Psoas muscle (tissue), 8 donors: ENCODE data around the gene SMAD7. TPM values are rescaled to one million over a fixed set of nuclear protein-coding genes. Genes with fewer than 3 reads are reported as not detected.

Experiments used
- ATAC-seq, 4 donors: fragments of 200-7000 bp; cut with Tn5 transposase; one replicate each; pipeline ENCODE4 v1.9.1; 2020; ENCODE audit warnings: moderate library complexity in 3 of 4, mild to moderate bottlenecking in 2 of 4
- DNase-seq, 2 donors: peaks; one replicate each; pipeline ENCODE4 v3.0.0-alpha.2; 2020
- H3K27ac ChIP-seq: fragments of 200-600 bp; one replicate; pipeline ENCODE4 v1.8.0; 2022
- H3K27me3 ChIP-seq, 3 donors: fragments of 200-600 bp in 1 of 3; one replicate each; pipeline versions ENCODE4 v1.6.1 to v1.8.0; 2013 to 2022; ENCODE audit warnings: low read length in 2 of 3, mild to moderate bottlenecking in 2 of 3, moderate library complexity in 1 of 3; ENCODE audit not compliant: insufficient read depth in 3 of 3
- H3K36me3 ChIP-seq, 2 donors: fragments of 200-600 bp in 1 of 2; one replicate each; pipeline versions ENCODE4 v1.6.1 to v1.8.0; 2013 to 2022; ENCODE audit warnings: low read depth in 1 of 2, mild to moderate bottlenecking in 1 of 2, moderate library complexity in 1 of 2; ENCODE audit not compliant: insufficient read depth in 1 of 2
- H3K4me1 ChIP-seq: fragments of 200-600 bp; one replicate; pipeline ENCODE4 v1.8.0; 2022
- H3K4me3 ChIP-seq: fragments of 200-600 bp; one replicate; pipeline ENCODE4 v1.8.0; 2022; ENCODE audit warnings: mild to moderate bottlenecking
- H3K9me3 ChIP-seq: fragments of 200-600 bp; one replicate; pipeline ENCODE4 v1.8.0; 2022
- CTCF ChIP-seq: fragments of 200-600 bp; IDR thresholded peaks from one replicate; pipeline ENCODE4 v1.8.0; 2022; ENCODE audit warnings: antibody characterized with exemption
- WGBS, 3 donors: extraction: QIAGEN DNeasy Blood & Tissue Kit; methylation state at CpG; one replicate each; pipeline versions ENCODE4 v1.1.6 to v1.1.7; 2013; 5-methylcytosine and 5-hydroxymethylcytosine counted together
- intact Hi-C, 2 donors: fragments of 100-400 bp; cut with DNase I; formaldehyde crosslinking; loops; one replicate each; pipeline versions ENCODE4 v1.11.0 to v1.14.2; 2022
- polyA plus RNA-seq, 3 donors: library from polyadenylated mRNA; stranded (reverse); fragments of 200-250 nt; gene quantifications; one replicate each; pipeline ENCODE4 v1.2.3, GENCODE V29; 2013
- total RNA-seq, 4 donors: library from RNA; stranded (reverse); fragmentation: NEBNext Ultra II Directional in 2 of 4; extraction: Animal tissue kit (Norgen Biotek cat#: 25700) in 2 of 4; gene quantifications; one replicate each; pipeline versions ENCODE4 v1.2.1 to v1.2.4, GENCODE V29; 2021 to 2023
- donor health status: healthy with polysubstance abuse.
- donor health status: DM: no; HTN: no; CAD: no; lungs with moderate emphysema.
- donor health status: Bipolar disorder and iron deficiency.
- donor health status: healthy.
- donor health status: DM: yes; HTN: yes; CAD: no.
- donor health status: DM: no; HTN: no; CAD: no.
- donor health status: DM: no; HTN: no; CAD: no.
- donor health status: DM: yes; HTN: yes; CAD: no.

Gene SMAD7
- total and polyA plus RNA-seq, 7 donors, result 5.4 to 14.7 (median 8.4) TPM

- no peak for ATAC-seq
- Histone ChIP-seq H3K4me3 (no peak overlapping the region), H3K4me1 (peaks cover 88% of the 10 kb centered on the region), H3K9me3 (no peaks in the 10 kb centered on the region), H3K36me3 (peaks cover 0 to 12% of the 10 kb centered on the region in 2 donors), H3K27ac (peak overlapping the region; percentile 43), H3K27me3 (no peaks in the 10 kb centered on the region)
- WGBS, 3 donors, result 71 to 85% (median 78%) methylated on average over 6 of the region's 6 CpGs
- TF ChIP-seq CTCF, result no peak
- DNase-seq, result no peak
- intact Hi-C loops, result loop anchor here in 1 of 2 donors (5.0 kb wide), 1 partner anchor 156 kb away; no protein-coding TSS in a partner anchor
These were observed 12.7 kb downstream of the SMAD7 start for GRCh38 chr18:48937869-48938750.

- 48 to 50% (median 49%) methylated on average over 9 of the region's 9 CpGs for WGBS, 3 donors
- H3K36me3 ChIP-seq, result no peaks in the 10 kb centered on the region
- no peak for TF ChIP-seq CTCF
- H3K4me3 ChIP-seq, result peak overlapping the region; percentile 22
- no peaks in the 10 kb centered on the region for H3K27me3 ChIP-seq
- ATAC-seq (no peak), DNase-seq (peak in 1 of 2 donors; percentile 58)
- peaks cover 86% of the 10 kb centered on the region for H3K4me1 ChIP-seq
- intact Hi-C loops, result loop anchor here in 1 of 2 donors (1.0 to 5.0 kb wide), 2 partner anchors 40 to 153 kb away; no protein-coding TSS in a partner anchor
- peak overlapping the region; percentile 75 for H3K27ac ChIP-seq
- H3K9me3 ChIP-seq, result no peaks in the 10 kb centered on the region
These were observed 15.4 kb downstream of the SMAD7 start for GRCh38 chr18:48935433-48935774.

- peak overlapping the region; percentile 75 for H3K27ac ChIP-seq
- peak; percentile 83 to 94 for DNase-seq
- ATAC-seq, result peak; percentile 92 to 94 (median 93)
- peaks cover 86% of the 10 kb centered on the region for H3K4me1 ChIP-seq
- 19 to 30% (median 23%) methylated on average over 14 of the region's 14 CpGs for WGBS, 3 donors
- H3K27me3 ChIP-seq, result no peaks in the 10 kb centered on the region
- H3K4me3 ChIP-seq, result peak overlapping the region; percentile 22
- intact Hi-C loops, result loop anchor here (1.0 to 5.0 kb wide), 3 partner anchors 40 to 153 kb away; no protein-coding TSS in a partner anchor
- no peaks in the 10 kb centered on the region for H3K36me3 ChIP-seq
- no peaks in the 10 kb centered on the region for H3K9me3 ChIP-seq
- no peak for TF ChIP-seq CTCF
These were observed 15.9 kb downstream of the SMAD7 start for GRCh38 chr18:48934723-48935432.

- no peak for TF ChIP-seq CTCF
- H3K27ac ChIP-seq, result peak overlapping the region; percentile 75
- DNase-seq, result no peak
- 49 to 67% (median 50%) methylated on average over 3 of the region's 3 CpGs for WGBS, 3 donors
- H3K36me3 ChIP-seq, result no peaks in the 10 kb centered on the region
- peak in 1 of 4 donors; percentile 24 for ATAC-seq
- no peaks in the 10 kb centered on the region for H3K27me3 ChIP-seq
- H3K4me1 ChIP-seq, result peaks cover 85% of the 10 kb centered on the region
- intact Hi-C loops, result loop anchor here in 1 of 2 donors (5.0 kb wide), 1 partner anchor 107 kb away; no protein-coding TSS in a partner anchor
- no peaks in the 10 kb centered on the region for H3K9me3 ChIP-seq
- H3K4me3 ChIP-seq, result peak overlapping the region; percentile 22
These were observed 16.4 kb downstream of the SMAD7 start for GRCh38 chr18:48934415-48934722.
